GM19238 (cell line): ENCODE measurements around the gene KLC1.

Experiments used
- DNase-seq: peaks from one replicate; pipeline ENCODE4 v3.0.0; 2011; ENCODE audit warnings: low spot score; ENCODE audit not compliant: insufficient read length

Gene KLC1

GRCh38 chr14:103703433-103704385 lies 74.7 kb downstream of the KLC1 start:
- DNase-seq: no peak

DNA sequence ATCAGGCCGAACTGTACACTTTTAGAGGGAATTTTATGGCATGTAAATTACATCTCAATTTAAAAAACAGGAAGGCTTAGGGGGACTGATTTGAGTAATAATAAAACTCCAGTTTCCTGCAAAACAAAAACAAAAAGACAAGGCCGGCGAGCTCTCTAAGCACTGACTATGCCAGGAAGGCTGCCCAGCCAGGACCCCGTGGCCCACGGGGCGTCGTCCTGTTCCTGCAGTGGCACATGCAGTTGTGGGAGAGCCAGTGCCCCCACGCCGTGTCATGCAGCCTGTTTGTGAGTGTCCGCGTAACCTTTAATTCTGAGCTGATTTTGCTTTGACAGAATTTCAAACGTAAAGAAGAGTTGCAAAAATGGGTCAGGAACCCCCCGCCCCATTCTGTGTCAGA lies 75.7 kb downstream of the KLC1 start:
- no peak for DNase-seq

DNA sequence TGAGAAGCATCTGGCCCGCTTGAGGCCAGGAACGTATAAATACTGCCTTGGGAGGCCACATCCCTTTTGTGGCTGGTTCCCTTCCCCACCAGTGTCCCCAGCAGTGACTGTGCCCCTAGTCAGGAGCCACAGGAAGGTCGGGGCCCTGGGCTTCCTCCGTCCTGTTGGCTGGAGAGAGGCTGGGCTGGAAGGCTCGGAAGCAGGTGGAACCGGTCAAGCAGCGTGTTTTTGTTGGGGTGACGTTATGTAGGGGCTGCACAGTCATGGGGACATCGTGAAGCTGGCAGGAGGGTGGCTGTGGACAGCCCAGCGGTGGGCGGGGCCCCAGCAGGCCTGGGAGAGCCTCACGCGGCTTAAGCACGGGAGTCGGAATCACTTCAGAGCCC lies 76.1 kb downstream of the KLC1 start:
- no peak for DNase-seq

- DNase-seq: no peak
Measured at GRCh38 chr14:103705504-103706284, 76.7 kb downstream of the KLC1 start.

DNA sequence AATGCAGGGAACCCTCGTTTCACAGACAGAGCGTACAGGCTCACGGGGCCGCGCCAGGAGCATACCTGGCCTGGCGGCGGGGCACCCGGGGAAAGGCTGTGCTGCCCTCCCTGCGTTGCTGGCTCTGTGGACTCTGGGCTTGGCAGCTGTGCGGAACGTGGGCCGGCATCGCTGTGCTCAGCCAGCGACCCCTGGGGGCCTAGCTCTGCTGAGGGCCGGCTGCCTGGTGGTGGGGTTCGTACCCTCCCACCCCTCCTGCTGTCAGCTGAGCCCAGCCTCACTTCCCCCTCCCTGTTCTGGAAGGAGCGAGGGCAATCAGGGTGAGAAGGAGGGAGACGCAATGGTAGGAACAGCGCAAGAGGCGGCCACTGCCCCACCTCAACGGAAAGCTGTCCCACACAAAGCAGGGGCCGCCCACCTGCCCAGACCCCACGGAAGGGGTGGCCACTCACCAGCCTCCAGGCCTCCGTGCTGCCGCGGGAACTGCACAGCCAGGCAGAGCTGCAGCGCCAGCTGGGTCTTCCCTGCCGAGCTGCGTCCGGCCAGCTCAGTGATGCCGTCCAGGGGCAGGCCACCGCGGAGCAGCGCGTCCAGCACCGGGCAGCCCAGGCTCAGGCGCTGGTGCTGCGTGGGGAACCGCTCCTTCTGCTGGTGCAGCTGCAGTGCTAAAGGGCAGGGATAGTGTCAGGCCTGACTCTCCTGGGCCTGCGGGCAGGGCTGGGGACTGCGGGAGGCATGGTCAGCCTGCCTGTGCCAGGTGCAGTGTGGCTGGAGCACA lies 77.7 kb downstream of the KLC1 start:
- no peak for DNase-seq

GRCh38 chr14:103707329-103708263 lies 78.6 kb downstream of the KLC1 start:
- no peak for DNase-seq

DNA sequence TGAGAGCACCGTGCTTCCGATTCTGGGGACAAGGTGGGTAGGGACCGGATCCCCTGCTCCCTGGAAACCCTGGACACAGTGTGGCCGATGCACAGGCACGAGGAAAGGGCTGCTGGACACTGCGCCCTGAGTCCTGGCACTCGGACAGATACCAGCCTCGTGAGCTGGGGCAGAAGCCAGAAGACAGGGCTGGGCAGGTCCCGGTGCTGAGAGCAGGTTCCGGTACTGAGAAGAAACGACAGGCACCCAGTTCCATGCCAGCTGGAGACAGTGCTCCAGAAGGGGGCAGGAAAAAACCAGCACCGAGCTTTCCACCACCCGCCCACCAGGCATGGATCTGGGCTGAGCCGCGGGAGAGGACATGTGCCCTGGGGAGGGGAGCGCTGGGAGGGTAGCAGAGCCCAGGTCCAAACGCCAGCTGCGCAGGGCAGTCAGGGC lies 79.8 kb downstream of the KLC1 start:
- DNase-seq: no peak

DNA sequence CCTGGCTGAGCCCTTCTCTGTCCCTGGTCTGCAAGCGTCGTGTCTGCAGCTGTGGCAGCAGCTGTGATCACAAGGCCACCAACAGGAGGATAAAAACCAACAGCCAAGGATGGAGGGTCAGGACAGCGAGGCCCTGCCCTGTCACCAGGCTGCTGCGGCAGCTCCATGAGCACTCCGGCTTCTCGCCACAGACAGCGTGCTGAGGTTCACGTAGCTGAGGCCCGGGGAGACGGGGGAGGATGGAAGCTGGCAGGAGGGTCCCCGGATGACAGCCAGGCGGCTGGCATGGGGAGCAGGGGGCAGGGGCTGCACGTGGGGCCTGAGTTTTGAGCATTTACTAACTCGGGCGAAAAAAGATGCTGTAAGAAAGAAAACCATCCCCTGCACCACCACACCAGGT lies 80.8 kb downstream of the KLC1 start:
- DNase-seq: no peak

- DNase-seq: no peak
Measured at GRCh38 chr14:103710771-103711377, 81.9 kb downstream of the KLC1 start.

- DNase-seq: no peak
Measured at GRCh38 chr14:103711516-103712431, 82.8 kb downstream of the KLC1 start.

DNA sequence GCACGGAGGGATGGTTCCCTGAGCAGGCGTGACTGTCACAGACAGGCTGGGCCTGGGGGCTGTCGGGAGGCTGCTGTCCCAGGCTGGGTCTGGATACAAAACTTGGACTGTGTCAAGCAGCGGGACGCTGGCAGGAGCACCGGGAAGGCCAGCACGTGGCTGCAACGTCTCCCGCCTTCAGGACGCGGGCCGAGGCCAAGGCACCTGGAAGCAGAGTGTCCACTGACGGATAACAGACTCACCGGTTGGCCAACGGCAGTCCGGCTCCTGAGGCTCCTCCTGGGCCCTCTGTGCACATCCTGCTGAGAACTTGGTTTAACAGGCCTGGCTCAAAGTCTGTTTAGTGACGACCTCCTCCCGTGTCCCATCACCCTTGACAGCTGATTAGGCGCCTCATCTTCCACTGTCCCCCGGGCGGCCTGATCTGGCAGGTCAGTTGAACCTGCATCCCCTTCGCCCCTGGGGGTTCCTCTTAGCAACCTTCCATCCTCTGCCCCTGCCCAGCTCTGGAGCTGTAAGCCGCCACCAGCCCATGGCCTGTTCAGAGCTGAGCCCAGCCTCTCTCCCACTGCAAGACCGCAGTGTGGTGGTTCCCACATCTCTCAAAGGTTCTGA lies 83.7 kb downstream of the KLC1 start:
- no peak for DNase-seq

DNA sequence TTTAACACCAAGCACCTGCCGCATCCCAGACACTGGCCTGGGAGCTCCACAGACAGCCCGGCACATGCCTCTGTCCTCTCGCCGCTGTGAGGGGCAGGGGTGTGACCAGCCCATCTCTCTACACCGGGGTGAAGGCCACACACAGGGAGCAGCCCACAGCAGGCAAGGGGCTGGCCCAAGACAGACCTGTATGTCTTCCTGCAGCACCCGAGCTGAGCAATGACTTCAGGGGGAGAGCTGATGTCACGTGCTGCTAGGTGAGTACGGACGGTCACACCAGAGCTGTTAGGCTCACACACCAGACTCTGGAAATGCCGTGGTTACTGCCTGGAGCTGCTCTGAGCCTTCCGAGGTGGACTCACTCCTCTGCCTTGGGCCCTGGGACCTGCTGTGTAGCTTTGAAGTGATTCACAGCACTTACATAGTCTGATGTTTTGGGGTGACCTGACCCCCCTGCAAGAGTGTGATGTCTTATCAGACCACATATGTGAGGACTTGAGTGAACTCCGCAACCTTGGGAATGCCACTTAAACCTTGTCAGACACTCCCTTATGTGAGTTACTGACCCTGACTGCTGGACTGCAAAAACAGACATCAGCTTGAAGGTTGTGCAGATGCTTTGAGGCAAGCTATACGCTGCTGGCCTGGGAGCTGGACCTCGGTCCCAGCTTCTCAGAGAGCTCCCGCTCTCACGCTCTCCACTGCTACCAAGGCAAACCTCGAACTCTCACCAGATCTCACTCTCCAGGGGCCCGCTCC lies 84.5 kb downstream of the KLC1 start:
- no peak for DNase-seq

DNA sequence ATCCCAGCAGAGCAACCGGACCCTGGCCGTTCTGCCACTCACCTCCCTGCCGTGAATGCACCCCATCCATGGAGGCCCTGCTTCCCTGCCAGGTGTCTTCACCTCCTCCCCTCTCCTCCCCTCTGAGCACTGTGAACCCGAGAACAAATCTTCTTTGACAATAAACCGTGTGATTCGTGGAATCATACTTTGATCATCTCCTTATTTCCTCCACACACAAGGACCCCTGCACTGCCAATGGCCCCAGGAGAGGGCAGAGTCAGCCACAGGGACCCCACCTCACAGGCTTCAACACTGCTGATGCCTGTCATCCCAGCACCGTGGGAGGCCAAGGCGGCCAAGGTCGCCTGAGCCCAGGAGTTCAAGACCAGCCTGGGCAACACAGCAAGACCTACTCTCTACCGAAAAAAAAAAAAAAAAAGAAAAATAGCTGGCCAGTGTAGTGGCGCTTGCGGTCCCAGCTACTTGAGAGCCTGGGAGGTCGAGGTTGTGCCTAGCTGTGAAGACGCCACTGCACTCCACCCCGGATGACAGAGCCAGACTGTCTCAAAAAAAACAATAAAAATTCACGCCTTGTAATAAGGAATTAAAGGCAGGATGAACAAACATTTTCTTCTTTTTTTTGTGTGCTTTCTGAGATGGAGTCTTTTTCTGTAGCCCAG lies 85.2 kb downstream of the KLC1 start:
- no peak for DNase-seq

- peak; percentile 100 for DNase-seq
Measured at GRCh38 chr14:103715052-103716000, 86.3 kb downstream of the KLC1 start, which contains the start of the genes XRCC3 and ZFYVE21. Gene XRCC3, minus strand, starts transcription at chr14:103715451. Its CDS starts 4,364 bp downstream, at chr14:103711087. Gene ZFYVE21, plus strand, starts transcription at chr14:103715810. Its CDS starts 32 bp downstream, at chr14:103715842.

DNA sequence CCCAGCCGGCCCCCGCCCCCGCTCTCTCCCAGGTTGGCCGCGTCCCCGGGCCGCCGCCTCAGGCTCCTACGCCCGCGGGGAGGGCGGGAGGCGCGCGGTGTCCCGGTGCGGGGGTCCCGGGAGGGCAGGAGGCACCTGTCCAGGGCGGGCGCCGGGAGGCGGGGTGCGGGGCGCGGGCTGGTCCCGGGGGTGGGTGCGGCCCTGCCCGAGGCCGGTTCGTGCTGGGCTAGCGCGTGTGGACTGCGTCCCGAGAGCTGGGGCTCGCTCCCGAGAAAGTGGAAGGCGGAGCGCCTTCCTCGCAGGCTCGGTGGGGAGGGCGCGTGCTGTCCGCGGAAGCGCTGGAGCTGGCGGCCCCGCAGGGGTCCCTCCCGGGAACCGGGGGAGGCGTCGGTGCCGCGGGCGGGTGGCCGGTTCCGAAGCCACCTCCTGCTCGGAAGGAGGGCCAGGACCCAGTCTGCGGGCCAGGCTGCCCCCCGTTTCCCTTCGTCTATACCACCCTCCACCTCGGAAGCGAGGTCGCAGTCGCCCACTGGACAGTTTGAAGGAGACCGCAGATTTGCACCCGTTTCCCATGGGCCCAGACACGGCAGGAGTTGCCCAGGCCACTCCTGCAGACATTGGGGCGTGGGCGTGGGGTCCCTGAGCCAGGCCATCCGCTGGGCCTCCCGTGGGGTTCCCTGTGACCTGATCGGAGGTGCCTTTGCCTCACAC lies 87.2 kb downstream of the KLC1 start:
- peak; percentile 51 for DNase-seq
